ENCODE results near the gene TBX1.

TBX1 gene

DNA sequence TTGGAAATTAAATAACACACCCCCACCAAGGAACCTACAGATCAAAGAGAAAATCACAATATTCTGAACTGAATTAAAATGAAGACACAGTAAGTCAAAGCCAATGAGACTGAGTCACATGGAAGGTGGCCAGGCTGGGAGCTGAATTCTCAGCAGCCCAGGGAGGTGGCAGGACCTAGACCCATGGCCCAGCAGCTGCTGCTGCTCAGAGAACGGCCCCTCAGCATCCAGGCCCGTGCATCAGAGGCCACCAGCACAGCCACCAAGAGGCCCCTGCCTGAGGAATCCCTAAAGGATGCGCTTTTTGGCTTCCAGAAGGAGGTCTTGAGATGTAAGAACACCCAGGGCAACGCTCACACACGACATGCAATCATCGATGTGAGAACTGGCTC lies 35.0 kb downstream of the TBX1 start:
- Histone ChIP-seq H3K4me1 (no peaks in the 10 kb centered on the region), H3K9ac (no peak overlapping the region), H3K36me3 (ENCODE audit: control insufficient read depth, insufficient read depth, low read length) (no peaks in the 10 kb centered on the region), H3K9me3 (ENCODE audit: control insufficient read depth, low read length) (no peaks in the 10 kb centered on the region), H3K27me3 (ENCODE audit: control insufficient read depth, insufficient read depth, low read length) (no peaks in the 10 kb centered on the region), H2AFZ (no peak overlapping the region), H3K79me2 (no peaks in the 10 kb centered on the region), H3K27ac (no peak overlapping the region), H3K4me2 (ENCODE audit: low read length) (no peak overlapping the region), H3K4me3 (ENCODE audit: low read depth, low read length) (no peak overlapping the region)
- TF ChIP-seq, protein P1, sequence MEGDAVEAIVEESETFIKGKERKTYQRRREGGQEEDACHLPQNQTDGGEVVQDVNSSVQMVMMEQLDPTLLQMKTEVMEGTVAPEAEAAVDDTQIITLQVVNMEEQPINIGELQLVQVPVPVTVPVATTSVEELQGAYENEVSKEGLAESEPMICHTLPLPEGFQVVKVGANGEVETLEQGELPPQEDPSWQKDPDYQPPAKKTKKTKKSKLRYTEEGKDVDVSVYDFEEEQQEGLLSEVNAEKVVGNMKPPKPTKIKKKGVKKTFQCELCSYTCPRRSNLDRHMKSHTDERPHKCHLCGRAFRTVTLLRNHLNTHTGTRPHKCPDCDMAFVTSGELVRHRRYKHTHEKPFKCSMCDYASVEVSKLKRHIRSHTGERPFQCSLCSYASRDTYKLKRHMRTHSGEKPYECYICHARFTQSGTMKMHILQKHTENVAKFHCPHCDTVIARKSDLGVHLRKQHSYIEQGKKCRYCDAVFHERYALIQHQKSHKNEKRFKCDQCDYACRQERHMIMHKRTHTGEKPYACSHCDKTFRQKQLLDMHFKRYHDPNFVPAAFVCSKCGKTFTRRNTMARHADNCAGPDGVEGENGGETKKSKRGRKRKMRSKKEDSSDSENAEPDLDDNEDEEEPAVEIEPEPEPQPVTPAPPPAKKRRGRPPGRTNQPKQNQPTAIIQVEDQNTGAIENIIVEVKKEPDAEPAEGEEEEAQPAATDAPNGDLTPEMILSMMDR (IDR thresholded peaks at IDR 0.05) = no peak

GRCh38 chr22:19796160-19796559 lies 35.6 kb downstream of the TBX1 start:
- no peak overlapping the region for H3K27ac ChIP-seq
- no peaks in the 10 kb centered on the region for H3K79me2 ChIP-seq
- no peaks in the 10 kb centered on the region for H3K27me3 ChIP-seq (ENCODE audit: control insufficient read depth, insufficient read depth, low read length)
- H3K9me3 ChIP-seq (ENCODE audit: control insufficient read depth, low read length) = no peaks in the 10 kb centered on the region
- no peak overlapping the region for H3K4me2 ChIP-seq (ENCODE audit: low read length)
- TF ChIP-seq, protein P1 (IDR thresholded peaks at IDR 0.05) = no peak
- H3K9ac ChIP-seq = no peak overlapping the region
- no peaks in the 10 kb centered on the region for H3K36me3 ChIP-seq (ENCODE audit: control insufficient read depth, insufficient read depth, low read length)
- H3K4me1 ChIP-seq = no peaks in the 10 kb centered on the region
- H2AFZ ChIP-seq = no peak overlapping the region
- no peak overlapping the region for H3K4me3 ChIP-seq (ENCODE audit: low read depth, low read length)

DNA sequence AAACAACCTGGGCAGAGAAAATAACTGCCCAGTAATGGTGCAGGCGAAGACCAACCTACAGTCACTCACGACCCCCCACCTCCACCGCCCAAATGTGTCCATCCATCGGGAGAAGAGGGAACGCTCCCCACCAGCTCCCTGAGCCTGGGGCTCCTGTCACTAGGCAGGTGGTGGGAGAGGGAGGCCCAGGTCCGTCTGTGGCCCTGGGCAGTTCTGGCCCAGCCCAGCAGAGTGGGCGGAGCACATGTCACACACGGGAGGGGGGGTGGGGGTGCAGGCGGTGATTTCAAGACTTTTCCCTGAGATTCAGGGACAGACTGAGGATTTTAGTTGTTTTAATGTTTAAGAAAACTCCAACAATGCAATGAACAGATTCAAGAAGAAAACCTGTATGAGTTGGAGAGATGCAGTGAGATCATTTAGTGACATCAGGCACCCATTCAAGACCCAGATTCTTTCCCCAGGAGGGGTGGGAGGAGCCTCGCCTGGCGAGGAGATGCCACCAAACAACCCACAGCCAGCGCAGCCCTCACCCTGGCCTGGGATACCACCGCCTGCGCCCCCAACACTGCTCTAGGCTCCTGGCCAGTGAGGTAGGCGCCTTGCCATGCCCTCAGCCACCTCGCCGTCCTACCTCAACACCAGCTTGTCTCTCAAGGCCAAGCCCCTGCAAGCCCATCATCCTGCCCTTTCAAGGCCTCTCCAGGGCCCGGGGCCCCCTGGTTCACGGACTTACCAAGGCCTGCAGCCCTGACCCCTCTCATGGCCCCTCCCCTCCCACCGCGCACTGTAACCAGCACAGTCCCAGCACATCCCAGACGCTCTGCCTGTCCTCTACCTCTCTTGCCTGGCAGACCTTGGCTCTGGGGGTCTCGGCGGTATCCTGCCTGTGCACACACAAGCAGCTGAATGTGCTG lies 36.8 kb downstream of the TBX1 start:
- Histone ChIP-seq H3K36me3 (ENCODE audit: control insufficient read depth, insufficient read depth, low read length) (no peaks in the 10 kb centered on the region), H3K4me1 (no peaks in the 10 kb centered on the region), H3K27me3 (ENCODE audit: control insufficient read depth, insufficient read depth, low read length) (no peaks in the 10 kb centered on the region), H3K9me3 (ENCODE audit: control insufficient read depth, low read length) (no peaks in the 10 kb centered on the region), H3K4me3 (ENCODE audit: low read depth, low read length) (no peak overlapping the region), H3K79me2 (no peaks in the 10 kb centered on the region), H3K9ac (no peak overlapping the region), H2AFZ (no peak overlapping the region), H3K4me2 (ENCODE audit: low read length) (no peak overlapping the region), H3K27ac (no peak overlapping the region)
- TF ChIP-seq, protein P1 (IDR thresholded peaks at IDR 0.05) = no peak

DNA sequence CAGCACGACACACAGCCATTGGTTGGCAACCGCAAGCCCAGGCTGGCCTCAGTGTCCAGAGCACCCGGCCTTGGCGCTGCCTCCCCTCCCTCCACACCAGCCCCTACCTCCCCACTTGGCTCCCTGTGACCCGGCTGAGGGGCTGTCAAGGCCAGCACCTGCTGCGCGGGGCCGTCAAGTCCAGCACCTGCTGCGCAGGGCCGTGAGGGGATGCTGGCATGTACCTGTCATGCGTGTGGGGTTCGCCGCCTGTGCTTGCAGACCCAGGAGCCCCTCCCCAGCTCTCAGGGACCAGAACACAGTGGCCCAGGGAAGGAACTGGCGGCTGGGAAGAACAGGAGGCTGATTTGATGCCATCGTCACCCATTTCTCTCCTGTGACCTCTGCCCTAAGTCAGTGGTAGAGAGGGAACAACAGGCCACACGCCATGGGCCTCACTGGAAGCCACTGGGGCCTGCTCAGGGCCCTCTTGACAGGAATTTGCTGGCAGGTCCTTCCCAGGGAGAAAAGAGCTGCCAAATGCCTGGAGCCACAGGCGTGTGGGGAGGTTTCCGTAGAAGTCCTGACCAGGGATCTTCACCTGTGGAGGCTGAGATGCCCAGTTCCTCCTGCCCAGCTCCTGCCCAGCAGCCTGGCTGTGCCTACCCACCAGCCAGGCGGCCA lies 37.6 kb downstream of the TBX1 start:
- Histone ChIP-seq H3K9ac (no peak overlapping the region), H3K27ac (no peak overlapping the region), H3K27me3 (ENCODE audit: control insufficient read depth, insufficient read depth, low read length) (no peaks in the 10 kb centered on the region), H3K4me1 (no peaks in the 10 kb centered on the region), H3K79me2 (no peaks in the 10 kb centered on the region), H2AFZ (no peak overlapping the region), H3K4me2 (ENCODE audit: low read length) (no peak overlapping the region), H3K36me3 (ENCODE audit: control insufficient read depth, insufficient read depth, low read length) (no peaks in the 10 kb centered on the region), H3K4me3 (ENCODE audit: low read depth, low read length) (no peak overlapping the region), H3K9me3 (ENCODE audit: control insufficient read depth, low read length) (no peaks in the 10 kb centered on the region)
- TF ChIP-seq, protein P1 (IDR thresholded peaks at IDR 0.05) = no peak

Measured in parathyroid adenoma (tissue), 2 donors.